ENCODE results near the gene RASGRF1.
"Not testable (repeated sequence)": the region's sequence is repeated elsewhere in the genome, so short reads cannot be mapped to it uniquely, and the experiment has no call there.

Gene RASGRF1

DNA sequence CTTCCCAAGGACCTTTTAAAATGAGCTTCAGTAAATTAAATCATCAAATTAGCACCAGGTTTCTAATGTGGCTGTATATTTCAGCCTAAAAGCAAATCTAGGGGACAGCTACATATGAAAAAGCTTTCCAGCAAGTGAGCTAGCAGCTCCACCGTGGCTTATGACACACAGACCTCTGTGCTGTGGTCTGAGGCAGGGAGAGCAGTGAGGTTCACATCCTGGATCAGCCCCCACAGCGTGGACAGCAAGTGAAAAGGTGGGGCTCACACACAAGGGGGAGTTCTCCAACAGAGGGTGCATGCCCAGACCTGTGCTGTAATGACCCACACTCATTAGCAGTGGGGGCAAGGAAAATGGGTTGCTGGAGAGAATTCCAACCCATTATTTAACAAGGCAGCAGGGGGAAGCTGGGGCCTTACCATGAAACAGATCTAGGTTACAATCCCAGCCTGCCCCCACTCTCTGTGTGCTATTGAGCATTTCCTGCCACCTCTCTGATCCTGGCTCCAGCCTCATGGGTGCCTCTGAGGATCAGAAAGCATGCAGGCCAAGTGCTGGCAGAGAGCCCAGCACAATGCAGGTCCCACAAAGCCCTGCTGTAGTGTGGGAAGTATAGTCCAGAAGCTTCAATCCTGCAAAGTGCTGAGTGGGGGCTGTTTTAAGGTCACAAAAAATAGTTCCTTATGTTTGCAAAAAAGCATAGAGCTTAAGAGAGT lies 48.2 kb downstream of the RASGRF1 start:
- no peak for DNase-seq (ENCODE audit: low read depth, low spot score)

DNA sequence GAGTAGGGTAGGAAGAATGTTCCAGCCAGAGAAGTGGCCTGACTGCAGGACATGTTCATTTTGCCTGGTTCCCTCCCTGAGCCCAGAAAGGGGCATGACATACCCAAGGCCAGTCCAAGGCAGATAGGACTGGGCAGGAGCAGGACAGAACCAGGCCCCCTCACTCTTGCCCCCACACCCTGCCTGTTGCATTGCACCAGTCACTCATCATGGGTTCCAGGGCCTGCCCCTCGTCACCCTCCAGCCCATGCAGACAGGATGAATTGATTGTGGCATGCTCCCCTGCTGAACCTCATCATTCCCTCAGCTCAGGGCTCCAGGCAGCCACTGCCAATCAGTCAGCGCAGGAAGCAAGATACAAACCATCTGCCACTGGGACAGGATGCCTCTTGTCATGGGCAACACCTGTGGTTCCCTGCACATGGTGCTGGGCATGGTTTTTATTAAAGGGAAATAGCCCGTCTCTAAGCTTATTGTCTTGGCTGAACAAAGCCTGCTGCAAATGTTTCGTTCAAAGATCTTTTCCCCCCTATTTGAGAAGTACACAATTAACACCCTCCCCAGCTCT lies 48.9 kb downstream of the RASGRF1 start:
- DNase-seq (ENCODE audit: low read depth, low spot score), result no peak

DNA sequence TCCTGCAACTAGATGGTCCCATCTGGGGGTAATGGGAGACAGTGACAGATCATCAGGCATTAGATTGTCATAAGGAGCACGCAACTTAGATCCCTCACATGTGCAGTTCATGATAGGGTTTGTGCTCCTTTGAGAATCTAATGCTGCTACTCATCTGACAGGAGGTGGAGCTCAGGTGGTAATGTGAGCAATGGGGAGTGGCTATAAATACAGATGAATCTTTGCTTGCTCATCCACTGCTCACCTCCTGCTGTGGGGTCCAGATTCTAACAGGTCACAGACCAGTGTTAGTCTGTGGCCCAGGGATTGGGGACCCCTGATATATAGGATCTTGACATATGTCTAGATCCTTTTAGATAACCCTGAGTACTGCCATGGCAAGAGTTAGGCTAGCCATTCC lies 52.7 kb downstream of the RASGRF1 start:
- no peak for DNase-seq (ENCODE audit: low read depth, low spot score)

DNA sequence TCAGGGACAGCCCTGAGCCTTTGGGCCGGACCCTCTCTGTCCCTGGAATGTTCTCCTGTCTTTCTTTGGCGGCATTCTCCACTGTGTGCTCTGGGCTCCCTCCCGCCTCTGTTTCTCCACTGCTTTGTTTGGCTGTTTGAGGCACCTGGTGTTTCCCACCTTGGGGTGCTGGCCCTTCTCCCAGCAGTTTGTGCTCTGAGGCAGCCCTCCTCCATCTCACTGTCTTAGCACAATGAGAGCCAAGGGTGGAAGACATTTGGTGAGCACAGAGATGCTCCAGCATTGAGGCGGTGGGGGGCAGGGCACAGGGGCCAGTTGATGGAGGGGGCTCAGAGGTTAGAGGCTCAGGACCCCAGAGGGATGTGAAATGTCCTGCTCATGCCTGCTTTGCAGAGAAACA lies 54.3 kb downstream of the RASGRF1 start:
- DNase-seq (ENCODE audit: low read depth, low spot score), result no peak

DNA sequence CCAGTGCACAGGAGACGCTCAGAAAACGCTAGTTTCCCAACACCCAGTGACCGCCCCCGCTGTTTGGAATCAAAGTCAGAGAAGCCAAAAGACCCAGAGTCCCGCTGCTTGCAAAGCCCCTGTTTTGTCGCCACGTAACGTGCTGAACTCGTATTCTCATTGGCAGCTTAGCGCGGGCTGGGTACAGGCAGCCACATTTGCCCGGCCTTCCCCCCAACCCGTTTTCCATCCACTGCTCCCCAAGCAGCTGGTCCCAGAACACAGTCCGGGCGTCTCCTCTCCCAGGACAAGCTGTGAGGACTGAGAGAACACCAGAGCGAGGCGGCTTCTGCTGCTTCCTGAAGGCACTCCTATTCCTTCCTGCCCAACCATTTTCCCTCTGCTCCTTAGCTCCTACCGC lies 54.8 kb downstream of the RASGRF1 start:
- no peak for DNase-seq (ENCODE audit: low read depth, low spot score)

DNA sequence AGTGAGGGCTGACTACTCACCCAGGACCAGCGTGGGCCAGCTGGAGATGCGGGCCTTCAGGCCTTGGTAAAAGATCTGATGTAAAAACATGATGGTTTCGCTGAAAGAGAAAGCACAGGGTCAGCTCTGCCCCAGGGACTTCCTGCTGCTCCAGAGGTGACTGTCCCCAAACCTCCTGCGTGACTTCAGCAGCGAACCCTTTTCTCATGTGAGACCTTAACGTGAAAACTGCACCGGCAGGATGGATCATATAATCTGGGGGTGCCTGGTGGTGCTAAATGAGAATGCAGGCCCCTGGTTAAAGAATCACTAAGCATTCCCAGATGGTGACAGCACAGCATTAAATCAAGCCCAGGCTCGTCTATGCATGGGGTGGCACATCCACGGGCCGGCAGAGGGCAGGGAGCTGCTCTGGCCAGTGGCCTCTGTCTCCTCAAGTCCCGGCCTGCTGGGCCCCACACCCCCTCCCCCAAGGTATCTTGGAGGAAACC lies 55.4 kb downstream of the RASGRF1 start:
- DNase-seq (ENCODE audit: low read depth, low spot score), result no peak

DNA sequence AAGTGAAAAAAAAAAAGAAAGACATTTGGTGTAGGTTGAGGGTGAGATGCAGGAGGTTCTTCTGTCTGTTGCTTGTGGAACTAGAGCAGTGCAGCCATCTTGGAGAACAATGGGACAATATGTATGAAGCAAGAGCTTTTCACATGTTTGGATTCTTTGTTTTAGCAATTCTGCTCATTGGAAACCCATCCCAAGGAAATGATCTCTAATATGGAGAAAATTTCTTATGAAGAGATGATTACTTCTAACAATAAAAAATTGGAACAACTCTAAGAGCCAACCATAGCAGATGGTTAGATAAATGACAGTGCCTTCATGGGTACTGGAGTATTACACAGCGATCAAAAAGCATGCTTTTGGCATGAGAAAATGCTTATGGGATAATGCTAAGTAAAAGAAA lies 56.3 kb downstream of the RASGRF1 start:
- DNase-seq (ENCODE audit: low read depth, low spot score), result no peak

DNA sequence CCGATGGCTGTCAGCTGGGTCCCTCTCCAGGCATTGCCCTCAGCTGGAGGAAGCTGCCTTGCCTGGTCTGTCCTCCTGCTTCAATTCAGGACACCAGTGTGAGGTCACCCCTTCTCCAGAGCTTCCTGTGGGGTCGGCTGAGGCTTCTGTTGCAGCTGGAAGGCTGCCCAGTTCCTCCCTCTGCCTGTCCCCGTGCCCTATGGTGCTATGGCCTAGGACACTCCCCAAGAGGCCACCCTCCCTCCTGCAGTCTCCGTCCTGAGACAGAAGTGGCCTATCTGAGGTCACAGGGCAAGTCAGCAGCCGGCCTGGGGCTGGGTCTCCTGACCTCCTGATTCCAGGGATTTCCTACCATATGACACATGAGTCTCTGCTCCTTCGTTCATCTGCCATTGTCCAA lies 57.9 kb downstream of the RASGRF1 start:
- DNase-seq (ENCODE audit: low read depth, low spot score), result no peak

DNA sequence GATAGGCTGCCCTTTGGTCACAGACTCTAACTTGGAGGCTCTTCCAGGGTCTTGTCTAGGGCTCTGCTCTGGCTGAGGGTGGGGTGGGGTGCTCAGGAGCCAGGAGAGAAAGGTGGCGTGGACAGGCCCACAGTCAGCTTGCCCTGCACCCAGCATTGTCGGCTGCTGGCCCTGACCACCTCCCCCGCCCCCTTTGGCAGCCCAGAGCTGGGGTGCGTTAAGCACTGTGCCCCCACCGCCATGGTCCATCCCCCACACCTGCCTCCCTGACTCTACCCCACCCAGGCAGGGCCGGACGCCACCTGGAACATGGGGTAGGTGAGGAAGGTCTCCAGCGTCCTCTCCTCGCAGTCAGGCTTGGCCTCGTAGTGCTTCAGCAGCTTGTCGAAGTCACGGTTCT lies 58.8 kb downstream of the RASGRF1 start:
- DNase-seq (ENCODE audit: low read depth, low spot score), result no peak

DNA sequence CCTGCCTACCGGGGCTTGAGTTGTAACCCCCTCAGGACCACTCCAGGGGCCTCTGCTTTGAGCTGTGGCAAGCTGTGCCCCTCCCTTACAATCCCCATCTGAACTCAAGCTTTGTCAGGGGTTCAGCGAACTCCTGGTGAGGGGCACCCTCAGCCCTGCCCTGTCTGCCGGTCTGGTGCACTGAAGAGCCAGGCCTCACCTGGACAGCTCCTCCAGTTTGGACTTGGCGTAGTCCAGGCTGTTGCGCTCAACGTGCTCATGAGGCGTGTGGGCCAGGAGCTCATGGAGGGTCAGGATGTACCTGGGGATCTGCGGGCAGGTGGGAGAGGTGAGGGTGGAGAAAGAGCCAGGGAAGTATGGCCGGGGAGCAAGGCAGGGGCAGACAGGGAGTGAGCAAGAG lies 59.4 kb downstream of the RASGRF1 start:
- no peak for DNase-seq (ENCODE audit: low read depth, low spot score)

DNA sequence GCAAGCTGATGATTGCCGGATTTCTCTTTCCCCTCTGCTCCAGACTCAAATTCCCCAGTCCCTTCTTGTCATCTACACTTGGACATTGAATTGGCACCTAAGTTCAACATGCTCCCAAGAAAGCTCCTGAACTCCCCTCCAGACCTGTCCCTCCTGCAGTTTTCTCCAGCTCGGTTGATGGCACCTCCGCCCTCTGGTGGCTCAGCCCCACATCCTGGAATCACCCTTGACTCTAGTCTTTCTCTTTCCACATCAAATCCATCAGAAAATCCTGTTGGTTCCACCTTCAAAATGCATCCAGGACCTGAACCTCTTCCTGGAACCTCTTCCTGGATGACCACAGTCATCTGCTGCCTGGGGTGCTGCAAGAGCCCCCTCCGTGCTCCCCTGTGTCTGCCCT lies 60.1 kb downstream of the RASGRF1 start:
- no peak for DNase-seq (ENCODE audit: low read depth, low spot score)

DNA sequence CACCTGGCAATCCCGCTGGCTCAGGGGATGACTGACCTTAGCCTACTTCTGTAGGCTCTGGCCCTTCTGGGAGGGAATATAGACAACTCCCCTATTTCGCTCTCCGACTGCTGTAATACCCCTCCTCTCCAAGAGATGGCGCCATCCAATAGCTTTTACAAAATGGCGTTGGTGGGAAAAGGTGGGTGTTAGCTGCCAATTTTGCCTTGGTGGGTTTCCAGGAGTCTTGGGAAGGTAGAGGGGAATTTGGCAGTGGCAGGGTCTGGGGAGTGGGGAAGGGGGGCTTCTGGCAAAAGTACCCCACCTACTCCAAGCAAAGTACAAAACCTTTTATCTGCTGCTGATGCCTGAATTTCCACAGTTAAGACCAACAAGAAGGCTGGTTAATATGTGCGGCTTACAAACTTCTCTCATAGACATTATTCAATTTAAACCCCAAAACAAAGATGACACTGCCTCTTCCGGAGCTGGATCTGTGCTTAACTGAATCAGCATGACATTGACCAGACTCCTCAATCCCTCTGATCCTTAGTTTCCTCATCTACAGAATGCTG lies 62.1 kb downstream of the RASGRF1 start:
- DNase-seq (ENCODE audit: low read depth, low spot score), result no peak

DNA sequence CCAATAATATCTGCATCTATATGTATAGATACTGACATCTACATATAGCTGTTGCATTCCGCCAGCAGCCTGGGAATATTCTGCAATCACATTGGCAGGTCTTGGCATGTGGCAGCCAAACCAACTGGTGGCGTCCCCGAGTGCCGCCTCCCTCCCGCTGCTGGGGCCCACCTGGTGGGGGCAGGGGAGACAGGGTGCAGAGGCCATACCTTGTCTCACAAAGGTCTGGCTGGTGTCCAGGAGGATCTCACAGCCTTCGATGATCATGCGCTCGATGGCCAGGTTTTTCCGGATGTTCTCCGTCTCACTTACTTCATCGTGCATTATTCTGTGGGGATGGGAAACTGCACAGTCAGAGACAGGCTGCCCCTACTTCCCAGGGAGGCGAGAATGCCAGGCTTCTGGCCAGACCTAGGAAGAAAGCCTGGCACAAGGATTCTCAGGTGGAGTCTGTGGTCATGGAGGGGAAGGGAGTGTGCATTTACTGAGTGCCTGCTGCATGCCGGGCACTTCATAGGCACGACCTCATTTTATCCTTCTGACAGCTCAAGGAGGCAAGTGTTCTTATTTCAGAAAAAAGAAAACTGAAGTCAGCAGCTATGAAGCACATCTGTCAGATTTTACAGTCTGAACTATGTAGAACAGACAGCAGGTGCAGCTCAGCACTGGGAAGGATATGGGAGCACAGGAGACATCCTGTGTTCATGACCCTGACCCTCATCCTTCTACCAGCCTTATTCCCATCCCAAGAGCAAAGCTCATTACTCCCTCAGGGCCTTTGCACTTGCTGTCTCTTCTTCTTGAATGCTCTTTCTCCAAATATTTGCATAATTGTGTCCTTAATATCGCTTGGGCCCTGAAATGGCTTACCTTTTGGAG lies 62.8 kb downstream of the RASGRF1 start:
- no peak for DNase-seq (ENCODE audit: low read depth, low spot score)

DNA sequence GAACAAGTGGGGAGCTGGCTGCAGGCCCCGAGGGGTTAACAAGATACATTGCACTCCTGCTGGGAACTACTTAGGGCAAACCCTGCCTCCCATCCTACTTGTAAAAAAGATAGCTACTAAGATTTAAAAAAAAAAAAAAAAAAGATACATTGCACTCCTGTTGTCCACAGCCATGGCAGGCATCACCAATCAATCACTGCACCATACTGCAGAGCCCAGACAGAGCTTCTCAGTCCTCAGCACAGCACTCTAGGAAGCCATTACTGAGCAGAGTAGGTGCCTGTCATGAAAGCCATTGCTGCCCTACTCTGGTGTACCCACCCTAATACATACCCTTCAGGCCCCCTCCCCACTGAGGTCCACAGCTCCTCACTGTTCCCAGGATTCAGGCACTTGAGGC lies 64.8 kb downstream of the RASGRF1 start:
- no peak for DNase-seq (ENCODE audit: low read depth, low spot score)

DNA sequence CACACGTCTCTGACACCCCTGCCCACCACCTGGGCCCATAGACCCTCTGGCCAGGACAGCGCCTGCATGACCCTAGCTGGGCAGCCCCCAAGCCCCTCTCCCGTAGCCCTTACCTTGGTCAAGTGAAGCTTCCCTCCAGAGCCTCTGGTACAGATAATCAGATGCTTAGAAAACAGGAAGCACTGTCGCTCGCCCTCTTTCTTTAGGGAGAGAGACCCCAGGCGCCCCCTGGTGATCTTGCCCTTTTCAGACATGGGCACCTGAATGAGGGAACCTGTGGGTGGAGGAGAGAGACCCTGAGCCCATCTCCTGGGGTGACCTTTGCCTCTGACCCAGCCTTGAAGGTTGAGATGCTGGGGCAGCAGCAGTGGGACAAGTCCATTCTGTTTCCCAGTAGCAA lies 65.4 kb downstream of the RASGRF1 start:
- no peak for DNase-seq (ENCODE audit: low read depth, low spot score)

DNA sequence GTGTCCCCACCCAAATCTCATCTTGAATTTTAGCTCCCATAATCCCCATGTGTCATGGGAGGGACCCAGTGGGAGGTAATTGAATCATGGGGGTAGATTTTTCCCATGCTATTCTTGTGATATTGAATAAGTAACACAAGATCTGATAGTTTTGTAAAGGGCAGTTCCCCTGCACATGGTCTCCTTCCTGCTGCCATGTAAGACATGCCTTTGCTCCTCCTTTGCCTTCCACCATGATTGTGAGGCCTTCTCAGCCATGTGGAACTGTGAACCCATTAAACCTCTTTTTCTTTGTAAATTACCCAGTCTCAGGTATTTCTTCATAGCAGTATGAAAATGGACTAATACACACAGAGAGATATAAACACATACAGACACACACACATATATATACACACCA lies 66.1 kb downstream of the RASGRF1 start:
- DNase-seq (ENCODE audit: low read depth, low spot score), result not testable (repeated sequence)

DNA sequence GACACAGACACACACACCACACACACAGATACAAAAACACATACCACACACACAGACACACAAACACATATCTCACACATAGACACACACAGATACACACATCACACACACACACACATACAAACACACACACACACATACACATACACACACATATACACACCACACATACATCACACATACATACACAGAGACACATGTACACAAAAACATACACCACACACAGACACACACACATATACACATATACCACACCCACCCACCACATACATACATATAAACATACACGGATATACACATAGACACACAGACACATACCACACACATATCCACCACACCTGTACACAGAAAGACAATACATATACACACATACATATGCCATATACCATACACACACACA lies 66.7 kb downstream of the RASGRF1 start:
- DNase-seq (ENCODE audit: low read depth, low spot score), result no peak

DNA sequence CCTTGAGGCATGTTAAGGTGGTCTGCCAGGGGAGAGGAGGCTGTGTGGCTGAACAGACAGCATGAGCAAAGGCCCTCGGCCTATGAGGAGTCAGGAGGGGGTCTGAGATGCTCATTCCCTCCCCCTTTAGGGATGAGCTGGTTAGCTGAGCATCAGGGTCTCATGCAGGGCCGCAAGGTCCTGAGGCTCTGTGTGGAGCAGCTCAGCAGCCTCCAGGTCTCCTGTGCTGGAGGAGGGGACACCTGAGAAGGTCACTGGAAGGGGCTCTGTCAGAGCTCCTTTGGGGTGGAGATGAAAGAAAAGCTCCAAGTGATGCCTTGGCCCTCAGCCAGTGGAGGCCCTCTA lies 67.1 kb downstream of the RASGRF1 start:
- no peak for DNase-seq (ENCODE audit: low read depth, low spot score)

DNA sequence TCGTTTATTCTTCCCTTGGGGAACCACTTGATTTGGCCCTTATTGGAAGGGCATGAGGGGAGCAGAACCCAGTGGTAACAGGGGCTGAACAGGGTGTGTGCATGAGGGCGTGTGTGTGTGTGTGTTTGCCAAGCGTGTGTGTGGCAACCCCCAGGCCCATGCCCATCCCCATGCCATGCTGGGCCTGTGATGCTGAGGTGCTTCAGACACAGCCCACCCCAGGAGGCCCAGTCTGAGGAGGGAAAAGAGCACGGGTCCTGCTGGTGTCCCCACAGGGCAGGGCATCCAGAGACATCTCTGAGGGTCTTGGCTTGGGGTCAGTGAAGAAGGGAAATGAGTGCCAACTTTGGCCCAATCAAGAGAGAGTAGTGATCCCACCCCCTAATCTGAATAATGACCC lies 71.6 kb downstream of the RASGRF1 start:
- DNase-seq (ENCODE audit: low read depth, low spot score), result no peak

DNA sequence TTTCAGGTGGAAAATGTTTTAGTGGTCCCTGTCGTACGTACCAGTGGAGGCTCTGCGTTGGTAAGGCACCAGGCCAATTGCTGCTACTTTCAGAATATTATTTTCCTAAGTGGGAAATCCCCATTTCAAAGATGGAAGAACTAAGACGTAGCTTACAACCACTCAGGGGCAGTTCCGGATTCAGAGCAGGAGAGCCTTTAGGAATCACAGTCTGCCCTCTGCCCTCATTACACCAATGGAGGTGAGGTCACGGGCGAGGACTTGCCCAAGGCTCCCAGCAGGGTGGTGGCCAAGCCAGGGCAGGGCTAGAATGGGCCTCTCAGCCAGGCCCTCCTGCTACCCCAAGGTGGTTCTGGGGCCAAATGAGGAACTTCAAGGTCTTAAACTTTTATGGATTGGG lies 72.6 kb downstream of the RASGRF1 start:
- DNase-seq (ENCODE audit: low read depth, low spot score), result no peak

DNA sequence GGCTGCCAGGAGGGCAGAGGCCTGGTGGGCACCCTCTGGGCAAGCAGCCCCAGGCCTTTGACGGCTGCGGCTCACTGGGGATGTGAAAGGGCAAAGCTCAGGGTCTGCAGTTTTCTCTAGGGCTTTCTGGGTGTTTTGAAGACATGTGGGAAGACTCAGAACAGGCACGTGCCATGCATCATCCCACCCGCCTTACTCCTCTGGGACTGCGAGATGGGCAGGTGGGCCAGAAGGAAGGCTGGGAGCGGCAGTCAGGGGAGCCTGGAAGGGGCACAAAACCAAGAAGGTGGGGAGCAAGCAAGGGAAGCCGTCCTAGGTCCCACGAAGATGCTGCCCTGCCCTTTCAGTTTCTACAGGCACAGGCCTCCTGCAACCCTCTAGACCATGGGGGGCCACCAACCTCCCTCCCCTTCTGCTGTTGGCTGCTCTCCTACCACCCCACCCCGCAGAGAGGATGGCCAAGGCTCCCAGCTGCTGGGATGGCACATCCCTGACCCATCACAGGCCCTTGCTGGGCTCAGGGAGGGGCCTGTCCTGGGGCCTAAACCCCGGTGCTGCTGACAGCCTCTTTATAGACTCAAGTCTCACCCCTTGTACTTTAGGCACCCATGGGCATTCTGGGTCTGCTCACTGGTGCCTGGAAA lies 73.9 kb downstream of the RASGRF1 start:
- DNase-seq (ENCODE audit: low read depth, low spot score), result no peak

DNA sequence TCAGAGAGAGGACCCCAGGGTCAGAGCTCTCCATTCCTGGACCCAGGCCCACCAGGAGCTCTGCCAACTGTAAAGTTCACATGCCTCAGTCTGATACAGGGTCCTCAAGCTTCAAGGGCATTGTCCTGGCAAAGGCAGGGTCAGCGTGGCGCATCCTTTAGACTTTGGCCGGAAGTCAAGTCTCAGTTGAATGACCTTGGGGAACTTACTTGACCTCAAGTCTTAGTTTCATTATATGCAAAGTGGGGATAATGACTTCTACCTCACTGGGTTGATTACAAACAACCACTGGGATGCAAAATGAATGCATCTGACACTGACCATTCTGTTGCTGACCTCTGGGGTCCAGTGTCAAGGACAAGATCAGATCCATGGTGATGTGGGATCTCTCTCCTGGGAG lies 75.2 kb downstream of the RASGRF1 start:
- DNase-seq (ENCODE audit: low read depth, low spot score), result no peak

Data from activated naive CD8-positive, alpha-beta T cell treated with anti-CD3 and anti-CD28 coated beads, Interleukin-2, amount 50 U/mL, for 16 hours (primary cell).